COR-L47 (cell line): ENCODE results near the gene MAPT.

ENCODE experiments used
- DNase-seq: peaks from one replicate; lab custom pipeline; 2025; lab: John Stamatoyannopoulos, UW

MAPT gene

DNA sequence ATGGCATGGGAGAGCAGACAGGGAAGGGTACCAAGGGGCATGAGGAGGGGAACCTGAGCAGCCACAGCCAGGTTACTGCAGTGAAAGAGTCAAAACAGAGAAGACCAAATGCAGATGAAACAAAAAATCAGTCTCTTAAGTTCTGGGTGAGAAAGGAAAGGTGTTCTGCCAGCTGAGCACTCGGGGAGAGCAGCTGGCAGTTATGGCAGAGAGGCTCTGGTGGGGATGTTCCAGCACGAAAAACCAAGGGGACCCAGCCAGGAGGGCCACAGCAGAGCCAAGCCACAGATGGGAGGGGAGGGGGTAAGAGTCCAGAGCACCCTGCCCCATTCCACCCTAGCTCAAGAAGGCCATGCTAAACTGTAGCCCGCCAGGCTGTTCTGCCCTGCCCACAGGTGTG is 136.4 kb downstream of the MAPT start:
- DNase-seq = no peak

DNA sequence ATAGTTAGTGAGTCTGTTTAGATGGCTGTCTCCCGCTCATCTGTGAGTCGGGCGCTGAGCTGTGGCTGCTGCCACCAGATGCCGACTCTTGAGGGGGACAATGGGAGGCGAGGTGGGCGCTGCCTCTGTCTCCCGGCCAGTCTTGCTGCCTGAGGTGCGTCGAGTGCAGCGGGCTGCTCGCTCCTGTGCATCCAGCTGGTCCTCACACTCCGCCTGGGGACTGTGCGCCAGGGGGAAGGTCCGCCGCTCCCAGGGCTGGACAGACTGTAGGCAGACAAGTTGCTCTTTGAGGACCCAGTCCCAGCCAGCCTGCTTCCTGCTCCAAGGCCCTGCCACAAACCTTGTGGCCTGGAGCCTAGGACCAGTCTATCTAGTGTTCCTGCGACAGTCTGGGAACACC is 137.1 kb downstream of the MAPT start:
- no peak for DNase-seq

DNA sequence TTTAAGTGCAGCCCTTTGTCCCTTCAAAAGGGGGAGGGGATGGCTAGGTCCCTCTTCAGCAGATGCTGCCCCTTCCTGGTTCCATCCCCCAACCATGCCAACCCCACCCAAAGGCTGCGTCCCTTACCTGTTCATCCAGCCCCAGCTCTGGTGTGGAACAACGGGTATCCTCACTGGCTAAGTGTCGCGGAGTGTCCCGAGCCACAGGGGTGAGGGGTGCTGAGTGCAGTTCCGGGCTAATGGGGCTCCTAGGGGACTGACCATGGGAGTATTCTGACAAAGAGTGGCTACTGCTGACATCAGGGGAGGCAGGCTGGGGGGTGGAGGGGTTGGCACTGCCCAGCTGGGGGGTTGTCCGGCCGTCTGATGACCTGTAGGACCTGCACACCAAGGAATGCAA is 137.6 kb downstream of the MAPT start:
- DNase-seq = no peak

DNA sequence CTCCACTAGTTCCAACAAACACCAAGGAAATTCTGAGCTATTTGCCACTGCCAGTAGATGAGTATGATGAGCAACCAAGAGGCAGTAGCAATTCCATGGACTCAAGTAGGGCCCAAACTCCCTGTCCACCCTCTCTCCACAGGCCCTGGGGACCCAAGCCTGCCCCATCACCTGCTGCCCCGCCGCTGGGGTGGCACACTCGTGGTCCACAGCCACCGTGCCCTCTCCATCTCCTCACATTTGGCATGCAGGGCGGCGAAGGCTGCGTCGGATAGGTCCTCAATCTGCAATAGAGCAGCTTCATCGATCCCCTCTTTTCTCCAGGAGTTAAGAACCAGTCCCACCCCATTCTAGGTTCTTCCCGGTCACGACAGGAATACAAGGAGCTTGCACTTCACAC is 138.6 kb downstream of the MAPT start:
- no peak for DNase-seq

DNA sequence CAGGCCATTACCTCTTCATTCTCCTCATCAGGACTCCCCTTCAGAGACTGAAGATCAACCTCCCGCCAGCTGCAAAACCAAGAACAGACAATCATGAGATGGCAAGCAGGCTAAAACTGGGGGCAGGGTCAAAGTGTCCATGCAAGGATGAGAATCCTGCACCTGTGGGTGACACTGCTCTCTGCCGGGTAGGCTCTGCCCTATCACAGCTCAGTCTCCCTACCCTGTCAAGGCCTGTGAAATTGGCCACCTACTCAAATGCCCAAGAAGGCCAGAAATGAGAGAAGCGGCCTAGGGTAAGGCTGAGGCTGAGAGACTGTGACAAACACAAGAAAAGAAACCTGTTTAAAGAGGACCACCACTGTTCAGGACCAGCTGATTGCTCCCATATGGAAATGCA is 139.0 kb downstream of the MAPT start:
- no peak for DNase-seq

DNA sequence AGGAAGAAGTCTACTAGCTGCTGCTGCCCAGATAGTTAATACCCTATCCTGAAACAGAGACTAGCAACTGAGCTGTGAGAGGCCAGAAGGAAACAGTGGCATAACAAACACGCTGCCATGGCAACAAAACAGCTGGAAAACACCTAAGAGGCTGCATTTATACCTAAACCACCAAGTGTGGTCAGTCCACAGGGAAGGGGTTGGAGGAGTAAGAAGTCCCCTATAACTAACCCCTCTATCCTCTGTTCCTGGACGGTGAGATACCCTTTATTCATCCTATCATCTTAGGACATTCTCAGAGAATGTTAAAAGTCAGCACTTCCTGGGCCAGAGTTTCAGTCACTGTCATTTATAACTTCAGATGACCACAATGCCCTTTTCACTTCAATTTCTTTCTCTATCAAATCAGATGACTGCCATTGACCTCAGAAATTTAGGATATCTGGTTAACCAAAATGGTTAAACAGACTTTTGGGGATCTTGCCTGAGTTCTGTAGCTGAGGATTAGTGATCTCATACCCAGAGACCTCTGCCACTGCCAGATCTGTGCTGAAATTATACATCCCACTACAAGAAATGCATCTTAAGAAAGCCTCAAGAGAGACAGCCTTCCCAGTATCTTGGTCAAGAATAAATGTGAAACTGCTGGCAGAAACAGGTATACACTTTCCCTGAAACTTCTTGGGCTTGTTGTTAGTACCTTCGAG is 140.9 kb downstream of the MAPT start:
- DNase-seq = no peak

DNA sequence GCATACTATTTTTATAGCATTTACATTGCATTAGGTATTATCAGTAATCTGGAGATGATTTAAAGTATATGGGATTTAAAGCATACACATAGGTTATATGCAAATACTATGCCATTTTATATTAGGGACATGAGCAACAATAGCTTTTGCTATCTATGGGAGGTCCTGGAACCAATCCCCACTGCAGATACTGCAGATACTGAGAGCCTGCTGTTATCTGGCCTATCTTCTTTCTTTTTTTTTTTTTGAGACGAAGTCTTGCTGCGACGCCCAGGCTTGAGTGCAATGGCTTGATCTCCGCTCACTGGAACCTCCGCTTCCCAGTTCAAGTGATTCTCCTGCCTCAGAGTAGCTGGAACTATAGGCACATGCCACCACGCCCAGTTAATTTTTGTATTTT is 142.1 kb downstream of the MAPT start:
- DNase-seq = no peak

DNA sequence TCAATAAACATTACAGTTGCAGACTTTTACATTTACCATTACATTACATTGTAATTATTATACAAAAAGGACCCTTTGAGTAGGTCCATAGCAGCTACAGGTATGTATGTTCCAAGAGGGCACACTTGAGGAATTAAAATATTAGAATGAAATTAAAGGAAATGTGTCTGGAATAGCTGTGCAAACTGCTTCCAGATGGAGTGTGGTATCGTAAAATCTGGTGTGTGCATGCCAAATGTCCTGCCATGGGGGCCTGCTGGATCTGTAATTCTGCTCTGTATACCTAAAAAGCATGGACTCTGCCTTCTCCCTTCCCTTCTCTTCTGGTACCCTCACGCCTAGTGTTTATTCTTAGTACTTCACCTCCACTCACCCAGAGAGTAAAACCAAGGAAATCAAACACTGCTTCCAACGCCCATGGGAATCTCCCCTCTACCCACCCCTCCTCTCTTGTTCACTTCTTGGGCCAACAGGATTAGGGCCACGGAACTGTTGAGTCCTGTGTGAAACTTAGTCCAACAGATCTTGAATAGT is 143.4 kb downstream of the MAPT start:
- no peak for DNase-seq

DNA sequence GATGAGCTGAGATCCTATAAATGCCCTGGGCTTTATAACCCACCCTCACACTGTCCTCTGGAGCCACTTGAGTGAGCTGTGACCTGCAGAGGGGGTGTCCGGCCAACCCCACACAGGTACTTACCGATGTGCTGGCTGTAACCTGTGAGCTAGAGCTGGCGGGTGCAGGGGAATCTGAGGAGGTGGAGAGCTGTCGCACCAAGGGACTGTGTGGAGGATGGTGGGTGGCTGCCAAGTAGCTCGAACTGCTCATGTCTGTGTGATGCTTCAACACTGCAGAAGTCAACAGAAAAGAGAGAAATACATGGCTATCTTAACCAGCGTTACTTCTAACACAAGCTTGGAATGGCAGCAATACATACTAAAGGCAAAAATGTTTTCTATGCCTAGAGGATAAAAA is 144.1 kb downstream of the MAPT start:
- no peak for DNase-seq

DNA sequence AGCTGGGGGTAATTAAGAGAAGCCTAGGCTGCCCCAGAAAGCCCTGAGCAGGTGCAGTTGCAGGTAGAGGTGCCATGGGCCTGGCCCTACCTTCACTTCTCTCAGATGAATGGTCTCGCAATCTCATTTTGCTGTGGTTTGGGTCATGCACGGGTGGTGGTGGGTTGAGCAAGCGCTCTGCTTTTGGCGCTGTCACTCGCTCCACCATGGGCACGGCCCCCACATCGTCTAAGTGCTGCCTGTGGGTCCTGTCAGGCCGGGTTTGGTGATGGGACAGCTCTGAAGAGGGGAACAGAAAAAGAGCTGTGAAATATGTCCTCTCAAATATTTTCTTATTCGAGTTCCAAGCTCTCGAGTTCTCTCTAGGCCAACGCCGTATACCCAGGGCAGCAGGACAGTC is 144.6 kb downstream of the MAPT start:
- no peak for DNase-seq

DNA sequence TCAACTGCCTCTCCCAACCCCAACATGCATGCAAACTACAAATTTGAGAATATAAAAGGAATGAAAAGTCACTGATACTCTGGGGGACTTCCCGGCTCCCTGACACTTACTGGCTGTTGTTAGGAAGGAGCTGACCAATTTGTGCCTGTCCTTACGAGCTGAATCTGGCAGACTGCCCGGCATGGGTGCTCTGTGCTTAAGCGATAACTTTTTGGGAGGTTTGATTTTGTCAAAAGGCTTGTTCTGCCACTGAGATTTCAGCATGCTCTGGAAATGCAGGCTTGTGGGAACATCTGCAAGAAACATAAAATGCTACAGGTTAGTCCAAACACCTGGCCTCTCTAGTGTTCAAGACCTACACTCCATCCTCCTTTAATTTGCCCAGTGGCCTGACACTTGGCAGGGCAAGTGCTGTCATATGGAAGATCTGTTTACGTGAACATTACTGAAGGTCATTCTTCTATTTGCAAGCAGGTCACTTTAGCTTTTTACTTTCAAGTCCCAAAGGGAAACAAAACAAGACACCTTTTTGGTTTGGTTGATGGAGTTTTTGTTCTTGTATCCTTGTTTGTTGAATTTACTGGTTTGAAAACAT is 145.3 kb downstream of the MAPT start:
- no peak for DNase-seq

DNA sequence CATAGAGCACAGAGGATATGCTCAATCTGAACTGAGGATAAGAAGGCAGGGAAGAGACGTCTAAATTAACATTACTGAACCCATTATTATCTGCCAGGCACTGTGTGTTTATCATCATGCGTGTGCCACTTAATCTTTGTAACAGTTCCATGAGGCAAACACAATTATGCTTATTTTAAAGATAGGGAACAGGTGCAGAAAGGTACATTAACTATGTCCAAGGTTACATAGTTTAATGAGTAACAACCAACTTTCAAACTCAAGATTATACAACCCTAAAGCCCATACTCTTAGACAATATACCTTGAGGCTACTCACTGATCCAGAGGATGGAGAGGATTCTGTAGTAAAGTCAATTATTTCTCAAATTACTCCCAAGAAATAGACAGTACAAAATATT is 147.9 kb downstream of the MAPT start:
- DNase-seq = no peak

DNA sequence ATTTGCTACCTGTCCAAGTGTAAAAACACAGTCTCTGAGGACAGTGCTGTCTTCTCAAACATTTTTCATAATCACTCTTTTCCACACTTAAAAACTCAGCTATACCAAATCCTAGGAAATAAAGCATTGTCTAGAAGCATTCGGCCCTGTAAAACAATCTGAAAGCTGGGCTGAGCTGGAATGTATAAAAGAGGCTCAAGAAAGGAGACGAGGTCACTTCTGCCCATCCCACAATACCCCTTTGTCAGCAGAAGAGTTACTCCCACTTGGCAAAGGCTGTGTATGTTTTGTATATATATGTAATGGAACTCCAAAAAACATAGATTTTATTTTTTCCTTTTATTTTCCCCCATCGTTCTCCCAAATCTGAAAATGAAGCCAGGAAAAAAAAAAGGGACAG is 148.6 kb downstream of the MAPT start:
- DNase-seq = no peak

DNA sequence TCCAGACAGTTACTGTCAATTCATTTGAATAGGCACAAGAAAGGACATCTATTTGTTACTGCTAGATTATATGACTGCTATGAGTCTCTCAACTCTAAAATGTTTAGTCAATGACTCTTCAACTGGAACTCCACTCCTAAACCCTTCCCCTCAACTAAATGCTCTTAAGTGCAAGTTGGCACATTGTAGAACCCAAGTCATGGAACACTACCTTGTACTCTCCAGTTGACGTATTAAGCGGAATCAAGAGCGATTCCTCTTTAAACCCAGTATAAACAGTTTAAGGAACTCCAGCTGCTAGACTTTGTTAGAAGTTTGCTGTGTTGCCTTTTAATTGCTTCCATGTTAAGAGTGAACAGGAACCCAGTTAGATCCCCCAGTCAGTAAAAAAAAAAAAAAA is 149.3 kb downstream of the MAPT start:
- no peak for DNase-seq

DNA sequence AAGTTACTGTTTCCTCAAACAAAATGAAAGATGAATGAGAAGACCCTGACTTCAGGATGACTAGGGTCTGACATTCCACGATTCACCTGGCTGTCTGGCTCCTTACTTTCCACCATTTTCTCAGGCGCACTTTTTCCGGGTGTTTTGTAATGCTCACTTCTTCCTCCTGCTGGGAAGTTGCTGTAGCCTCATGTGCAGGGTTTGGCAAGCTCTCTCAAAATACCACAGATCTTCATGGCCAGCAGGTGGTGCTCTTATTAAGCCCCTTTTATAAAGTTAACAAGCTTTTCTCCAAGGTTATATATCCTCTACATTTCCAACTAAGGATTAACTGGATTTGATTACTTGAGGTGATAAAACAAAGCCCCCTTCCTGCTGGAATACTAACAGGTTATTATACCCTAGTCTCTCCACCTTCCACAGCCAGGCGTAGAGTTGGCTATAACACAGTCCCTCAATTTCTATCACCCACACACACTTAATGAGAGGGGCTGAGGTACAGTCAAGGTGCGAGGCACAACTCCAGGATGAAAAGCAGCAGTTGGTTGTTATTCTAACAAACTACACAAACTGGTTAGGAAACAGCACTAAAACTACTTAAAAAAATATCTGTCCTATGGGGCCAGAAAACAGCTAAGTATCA is 150.1 kb downstream of the MAPT start:
- peak; percentile 78 for DNase-seq

DNA sequence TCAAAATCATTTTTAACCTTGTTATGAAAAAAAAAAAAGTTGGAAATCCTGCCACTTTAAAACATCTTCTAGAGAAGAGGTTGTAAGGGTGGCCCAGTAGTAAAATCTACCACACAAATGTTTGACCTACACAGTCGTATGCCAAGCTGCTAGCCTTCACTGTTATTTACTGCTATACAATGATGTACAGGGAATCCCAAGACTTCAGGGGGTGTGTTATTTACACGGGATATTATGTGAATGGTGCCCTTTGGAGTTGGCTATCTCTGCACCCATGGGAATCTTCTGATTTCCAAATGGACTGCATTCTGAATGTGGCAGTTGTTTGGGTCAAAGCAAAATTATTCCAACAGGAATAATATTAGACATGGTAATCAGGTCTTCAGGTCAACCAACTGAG is 150.6 kb downstream of the MAPT start:
- DNase-seq = no peak

DNA sequence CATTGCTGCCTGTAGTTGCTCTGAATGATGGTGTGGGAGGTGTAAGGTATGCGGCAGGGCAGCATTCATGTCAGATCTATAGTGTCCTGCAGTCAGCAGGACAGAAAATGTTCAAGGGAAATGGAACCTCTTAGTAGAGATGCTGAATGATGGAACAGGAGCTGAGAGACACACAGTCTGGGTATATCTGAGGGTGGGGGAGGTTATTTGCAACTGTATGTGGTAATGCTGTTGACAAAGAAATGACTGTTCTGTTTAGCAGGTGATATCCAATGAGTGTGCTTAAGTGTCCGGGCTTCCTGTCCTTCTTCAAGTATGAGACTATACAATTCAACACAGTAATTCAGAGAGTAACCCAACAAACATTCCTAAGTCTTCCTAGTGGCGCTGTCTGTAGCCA is 151.3 kb downstream of the MAPT start:
- DNase-seq = no peak

DNA sequence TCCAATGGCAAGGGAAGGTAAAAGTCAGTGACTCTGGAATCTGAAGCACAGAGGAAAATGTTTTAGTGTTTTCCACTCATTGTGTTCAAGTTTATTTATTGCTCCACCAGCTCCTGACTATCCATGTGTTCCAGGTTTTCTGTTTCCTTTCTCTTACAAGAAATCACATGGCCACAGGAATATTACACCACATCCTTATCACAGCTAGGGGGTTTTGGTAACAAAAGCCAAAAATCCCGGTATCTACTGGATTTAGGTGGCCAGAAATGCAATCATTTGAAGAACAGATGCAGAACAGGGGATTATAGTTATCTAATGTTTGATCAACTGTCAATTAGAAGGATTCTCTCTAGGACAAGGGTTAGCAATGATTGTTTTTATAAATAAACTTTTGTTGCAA is 152.6 kb downstream of the MAPT start:
- DNase-seq = no peak

DNA sequence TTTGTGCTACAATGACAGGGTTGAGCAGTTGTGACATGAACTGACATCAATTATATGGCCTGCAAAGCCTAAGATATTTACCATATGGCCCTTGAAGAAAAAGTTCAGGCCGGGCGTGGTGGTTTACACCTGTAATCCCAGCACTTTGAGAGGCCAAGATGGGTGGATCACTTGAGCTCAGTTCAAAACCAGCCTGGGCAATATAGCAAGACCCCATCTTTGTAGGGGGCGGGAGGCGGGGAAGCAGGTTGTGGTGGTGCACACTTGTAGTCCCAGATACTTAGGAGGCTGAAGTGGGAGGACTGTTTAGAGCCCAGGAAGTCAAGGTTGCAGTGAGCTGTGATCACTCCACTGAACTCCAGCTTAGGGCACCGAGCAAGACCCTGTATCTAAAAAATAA is 153.0 kb downstream of the MAPT start:
- no peak for DNase-seq

DNA sequence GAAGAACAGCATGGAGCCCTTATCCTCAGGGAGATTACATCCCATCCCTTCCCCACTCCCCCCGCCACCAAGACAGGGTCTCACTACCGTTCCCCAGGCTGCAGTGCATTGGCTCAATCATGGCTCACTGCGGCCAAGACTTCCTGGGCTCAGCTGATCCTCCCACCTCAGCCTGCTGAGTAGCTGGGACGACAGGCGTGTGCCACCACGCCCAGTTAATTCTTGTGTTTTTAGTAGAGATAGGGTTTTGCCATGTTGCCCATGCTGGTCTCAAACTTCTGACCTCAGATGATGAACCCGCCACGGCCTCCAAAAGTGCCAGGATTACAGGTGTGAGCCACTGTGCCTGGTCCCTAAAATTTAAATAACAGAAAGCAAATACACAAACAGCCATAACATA is 153.5 kb downstream of the MAPT start:
- DNase-seq = no peak

DNA sequence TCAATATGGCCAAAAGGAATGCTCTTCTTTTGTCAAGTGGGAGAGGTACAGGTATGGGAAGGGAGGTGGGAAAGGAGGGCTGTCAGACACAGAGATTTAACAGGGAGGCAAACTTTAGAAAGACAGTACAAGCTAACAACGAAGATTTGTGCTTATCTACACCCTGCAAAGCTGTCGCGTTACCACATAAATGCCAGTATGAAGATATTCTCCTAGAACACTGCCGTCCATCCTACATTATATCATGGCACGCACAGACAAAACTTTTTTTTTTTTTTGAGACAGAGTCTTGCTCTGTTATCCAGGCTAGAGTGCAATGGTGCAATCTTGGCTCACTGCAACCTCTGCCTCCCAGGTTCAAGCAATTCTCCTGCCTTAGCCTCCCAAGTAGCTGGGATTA is 155.3 kb downstream of the MAPT start:
- no peak for DNase-seq

DNA sequence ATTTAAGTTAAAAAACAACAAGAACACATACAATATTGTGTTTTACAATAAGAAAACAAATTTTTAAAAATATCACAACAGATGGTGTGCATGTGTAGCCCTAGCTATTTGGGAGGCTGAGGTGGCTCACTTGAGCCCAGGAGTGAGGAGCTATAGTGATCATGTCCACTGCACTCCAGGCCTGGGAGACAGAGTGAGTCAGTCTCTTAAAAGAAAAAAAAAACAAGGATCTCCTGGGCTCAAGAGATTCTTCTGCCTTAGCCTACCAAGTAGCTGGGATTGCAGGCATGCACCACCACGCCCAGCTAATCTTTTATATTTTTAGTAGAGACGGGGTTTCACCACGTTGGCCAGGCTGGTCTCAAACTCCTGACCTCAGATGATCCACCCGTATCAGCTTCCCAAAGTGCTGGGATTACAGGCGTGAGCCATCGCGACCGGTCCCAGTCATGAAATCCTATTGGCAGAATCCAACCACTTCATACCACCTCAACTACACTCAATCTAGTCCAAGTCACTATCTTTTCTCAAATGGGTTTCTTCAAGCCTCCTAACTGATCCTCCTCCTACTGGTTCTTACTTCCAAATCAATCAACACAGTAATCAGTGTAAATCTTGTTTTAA is 159.7 kb downstream of the MAPT start:
- DNase-seq = no peak

DNA sequence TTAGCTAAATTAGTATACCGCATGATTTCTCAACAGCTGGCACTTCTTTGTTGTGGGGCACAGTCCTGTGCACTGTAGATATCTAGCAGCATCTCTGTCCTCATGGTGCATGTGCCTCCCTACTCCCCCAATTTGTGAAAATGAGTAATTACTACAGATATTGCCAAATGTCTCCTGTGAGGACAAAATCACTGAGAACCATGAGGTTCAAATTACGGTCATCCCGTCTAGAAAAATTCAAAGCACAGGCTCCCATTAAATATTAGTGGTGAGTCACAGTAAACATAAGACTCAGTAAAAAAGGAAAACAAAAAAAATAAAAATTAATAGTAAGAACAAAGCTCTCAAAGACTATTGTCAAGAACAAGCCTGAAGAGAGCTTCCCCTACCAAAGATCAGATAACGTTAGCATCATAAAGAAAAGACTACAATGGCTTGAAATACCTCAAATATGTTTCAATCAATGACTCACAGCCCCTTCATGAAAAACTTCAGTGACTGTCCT is 162.5 kb downstream of the MAPT start:
- no peak for DNase-seq
